Ovary (tissue), 9 donors: ENCODE measurements around the gene ZNF710. TPM values are rescaled to one million over a fixed set of nuclear protein-coding genes. Genes with fewer than 3 reads are reported as not detected.
"Not testable (repeated sequence)": the region's sequence is repeated elsewhere in the genome, so short reads cannot be mapped to it uniquely, and the experiment has no call there.

Experiments
- DNase-seq, 5 donors: peaks; one replicate each; pipeline ENCODE4 v3.0.0-alpha.2; 2019 to 2020
- H3K27ac ChIP-seq, 2 donors: fragments of 200-600 bp; one replicate each; pipeline versions ENCODE4 v1.5.1 to v1.8.0; 2019 to 2022
- H3K27me3 ChIP-seq: fragments of 200-600 bp; one replicate; pipeline ENCODE4 v1.8.0; 2022
- H3K36me3 ChIP-seq: fragments of 200-600 bp; sonication (generic); one replicate; pipeline ENCODE4 v1.5.1; 2019
- H3K4me1 ChIP-seq: one replicate; pipeline ENCODE4 v1.8.1; 2013; ENCODE audit warnings: mild to moderate bottlenecking, moderate library complexity; ENCODE audit not compliant: insufficient read depth
- H3K4me3 ChIP-seq: fragments of 200-600 bp; sonication (generic); one replicate; pipeline ENCODE4 v1.5.1; 2017
- H3K9me3 ChIP-seq, 2 donors: fragments of 200-600 bp in 1 of 2; sonication (generic) in 1 of 2; one replicate each; pipeline versions ENCODE4 v1.5.1 to v1.8.1; 2013 to 2019; ENCODE audit warnings: mild to moderate bottlenecking in 1 of 2, moderate library complexity in 1 of 2
- EP300 ChIP-seq: sonication (generic); formaldehyde crosslinking; IDR thresholded peaks from one replicate; pipeline ENCODE4 v1.6.1; 2017; ENCODE audit warnings: antibody characterized with exemption
- POLR2A ChIP-seq: fragments of 450-650 bp; IDR thresholded peaks from one replicate; pipeline ENCODE4 v1.6.1; 2017; ENCODE audit warnings: antibody characterized with exemption, mild to moderate bottlenecking, moderate library complexity
- WGBS, 3 donors: extraction: QIAGEN DNeasy Blood & Tissue Kit in 1 of 3; methylation state at CpG; one replicate each; pipeline versions ENCODE4 v1.1.5 to v1.1.7; 2013 to 2017; 5-methylcytosine and 5-hydroxymethylcytosine counted together
- intact Hi-C, 4 donors: fragments of 100-400 bp; cut with DNase I; formaldehyde crosslinking; loops; one replicate each; pipeline versions ENCODE4 v1.11.0 to v1.15.1; 2022 to 2023
- polyA plus RNA-seq, 2 donors: library from polyadenylated mRNA; stranded (reverse); fragments of 200-250 nt in 1 of 2; fragments of 350-450 nt in 1 of 2; fragmentation: Illumina TruSeq in 1 of 2; extraction: RNeasy Lipid Tissue Mini Kit (QIAGEN cat#74804) in 1 of 2; gene quantifications; one replicate each; pipeline ENCODE4 v1.2.3, GENCODE V29; 2013 to 2014
- total RNA-seq, 7 donors: library from RNA; depleted of rRNA in 2 of 7; stranded (reverse); fragments of >200 nt in 2 of 7; fragmentation: NEBNext Ultra II Directional in 3 of 7; extraction: Animal tissue kit (Norgen Biotek cat#: 25700) in 3 of 7; gene quantifications; one replicate each; pipeline versions ENCODE4 v1.1.0 to v1.2.4, GENCODE V29; 2016 to 2023
- TF ChIP-seq, protein P1 (sequence below), 3 donors: fragments of 450-650 bp in 2 of 3; fragments of 200-600 bp in 1 of 3; IDR thresholded peaks; one replicate each; pipeline versions ENCODE4 v1.5.1 to v1.8.0; 2016 to 2022; ENCODE audit warnings: antibody characterized with exemption in 3 of 3, mild to moderate bottlenecking in 1 of 3
- donor health status: DM: no; HTN: no; CAD: no; lungs with moderate emphysema.
- donor health status: DM: no; HTN: no; CAD: no.
- donor health status: Bipolar disorder and iron deficiency.
- donor health status: DM: yes; HTN: yes; CAD: no.
- donor health status: DM: no; HTN: no; CAD: no.
- donor health status: DM: yes; HTN: yes; CAD: no.

Gene ZNF710
- total and polyA plus RNA-seq, 9 donors: 6.8 to 19.7 (median 14.4) TPM

DNA sequence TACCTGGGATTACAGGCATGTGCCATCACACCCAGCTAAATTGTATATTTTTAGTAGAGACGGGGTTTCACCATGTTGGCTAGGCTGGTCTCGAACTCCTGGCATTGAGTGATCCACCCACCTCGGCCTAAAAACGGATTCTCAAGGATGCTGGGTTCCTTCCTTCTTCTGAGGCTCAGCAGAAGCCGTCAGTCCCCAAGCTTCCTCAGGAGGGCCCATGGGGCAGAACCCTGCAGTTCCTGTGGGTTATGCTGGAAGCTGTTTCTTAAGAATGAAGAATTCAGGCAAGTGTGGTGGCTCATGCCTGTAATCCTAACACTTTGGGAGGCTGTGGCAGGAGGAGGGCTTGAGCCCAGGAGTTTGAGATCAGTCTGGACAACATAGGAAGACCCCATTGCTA is 29.0 kb upstream of the ZNF710 start:
- WGBS, 3 donors: 86 to 90% (median 88%) methylated on average over 5 of the region's 5 CpGs
- Histone ChIP-seq H3K4me1 (no peaks in the 10 kb centered on the region), H3K36me3 (no peaks in the 10 kb centered on the region), H3K27me3 (no peaks in the 10 kb centered on the region), H3K4me3 (no peak overlapping the region), H3K9me3 (no peaks in the 10 kb centered on the region), H3K27ac (no peak overlapping the region)
- no peak for DNase-seq
- intact Hi-C loops: no loop called here
- TF ChIP-seq, protein P1, sequence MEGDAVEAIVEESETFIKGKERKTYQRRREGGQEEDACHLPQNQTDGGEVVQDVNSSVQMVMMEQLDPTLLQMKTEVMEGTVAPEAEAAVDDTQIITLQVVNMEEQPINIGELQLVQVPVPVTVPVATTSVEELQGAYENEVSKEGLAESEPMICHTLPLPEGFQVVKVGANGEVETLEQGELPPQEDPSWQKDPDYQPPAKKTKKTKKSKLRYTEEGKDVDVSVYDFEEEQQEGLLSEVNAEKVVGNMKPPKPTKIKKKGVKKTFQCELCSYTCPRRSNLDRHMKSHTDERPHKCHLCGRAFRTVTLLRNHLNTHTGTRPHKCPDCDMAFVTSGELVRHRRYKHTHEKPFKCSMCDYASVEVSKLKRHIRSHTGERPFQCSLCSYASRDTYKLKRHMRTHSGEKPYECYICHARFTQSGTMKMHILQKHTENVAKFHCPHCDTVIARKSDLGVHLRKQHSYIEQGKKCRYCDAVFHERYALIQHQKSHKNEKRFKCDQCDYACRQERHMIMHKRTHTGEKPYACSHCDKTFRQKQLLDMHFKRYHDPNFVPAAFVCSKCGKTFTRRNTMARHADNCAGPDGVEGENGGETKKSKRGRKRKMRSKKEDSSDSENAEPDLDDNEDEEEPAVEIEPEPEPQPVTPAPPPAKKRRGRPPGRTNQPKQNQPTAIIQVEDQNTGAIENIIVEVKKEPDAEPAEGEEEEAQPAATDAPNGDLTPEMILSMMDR (IDR thresholded peaks at IDR 0.05): no peak
- TF ChIP-seq POLR2A: no peak
- TF ChIP-seq EP300: no peak

DNA sequence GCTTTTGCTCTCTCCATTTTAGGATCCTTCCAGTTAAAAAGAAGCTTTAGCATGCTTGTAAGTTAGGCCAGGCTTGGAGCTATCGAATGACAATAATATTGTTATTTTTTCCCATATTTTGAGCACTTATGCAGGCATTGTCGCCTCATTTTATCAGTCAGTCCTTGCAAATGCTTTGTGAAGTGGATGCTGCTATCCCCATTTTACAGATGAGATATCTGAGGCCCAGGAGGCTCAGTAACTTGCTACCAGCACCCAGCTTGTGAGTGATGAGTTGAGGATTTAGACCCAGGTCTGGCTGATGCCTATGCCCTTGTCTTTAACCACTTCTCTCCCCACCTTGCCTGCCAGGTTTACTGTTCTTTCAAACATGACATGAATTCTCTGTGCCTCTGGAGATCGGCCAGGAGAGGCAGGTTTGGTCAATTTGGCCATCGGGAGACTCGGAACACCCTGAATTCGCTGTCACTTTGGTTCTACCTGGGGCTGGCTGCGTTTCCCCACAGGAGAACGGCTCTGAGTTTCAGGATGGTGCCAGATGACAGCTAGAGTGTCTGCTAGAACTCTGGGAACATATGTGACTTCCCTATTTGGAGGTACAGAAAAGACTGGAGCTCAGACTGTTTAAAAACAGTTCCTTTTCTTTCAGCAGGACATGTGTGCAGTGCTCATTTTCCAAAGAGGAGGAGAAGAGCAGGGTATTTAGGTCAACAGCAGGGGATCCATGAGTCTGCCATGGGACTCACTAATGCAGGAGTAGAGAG is 25.5 kb upstream of the ZNF710 start:
- no peaks in the 10 kb centered on the region for H3K4me1 ChIP-seq
- no peaks in the 10 kb centered on the region for H3K9me3 ChIP-seq
- no peaks in the 10 kb centered on the region for H3K27me3 ChIP-seq
- intact Hi-C loops: no loop called here
- no peaks in the 10 kb centered on the region for H3K36me3 ChIP-seq
- TF ChIP-seq EP300: no peak
- no peak for TF ChIP-seq POLR2A
- TF ChIP-seq, protein P1 (IDR thresholded peaks at IDR 0.05): no peak
- DNase-seq: no peak
- no peak overlapping the region for H3K4me3 ChIP-seq
- 78 to 86% (median 85%) methylated on average over 8 of the region's 8 CpGs for WGBS, 3 donors
- H3K27ac ChIP-seq: no peak overlapping the region

DNA sequence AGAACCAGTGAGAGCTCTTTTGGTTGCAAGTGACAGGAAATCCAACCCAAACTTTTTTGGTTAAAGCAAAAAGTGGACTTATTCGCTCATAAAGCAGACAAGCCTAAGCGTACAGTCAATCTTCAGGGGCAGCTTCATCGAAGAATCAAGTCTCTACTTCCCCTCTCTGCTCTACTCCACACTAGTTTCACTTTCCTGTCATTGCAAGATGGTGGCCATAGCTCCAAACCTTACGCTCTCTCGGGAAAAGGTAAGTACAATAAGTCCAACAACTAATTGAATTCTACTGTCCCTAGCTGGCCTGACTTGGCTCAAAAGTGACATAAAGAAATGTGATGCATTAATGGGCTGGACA is 24.9 kb upstream of the ZNF710 start:
- Histone ChIP-seq H3K27me3 (no peaks in the 10 kb centered on the region), H3K9me3 (no peaks in the 10 kb centered on the region), H3K36me3 (no peaks in the 10 kb centered on the region), H3K4me3 (no peak overlapping the region), H3K27ac (no peak overlapping the region), H3K4me1 (no peaks in the 10 kb centered on the region)
- DNase-seq: no peak
- no peak for TF ChIP-seq POLR2A
- TF ChIP-seq, protein P1 (IDR thresholded peaks at IDR 0.05): no peak
- no peak for TF ChIP-seq EP300
- intact Hi-C loops: no loop called here
- WGBS, 3 donors: 82 to 94% (median 92%) methylated on average over 5 of the region's 5 CpGs

DNA sequence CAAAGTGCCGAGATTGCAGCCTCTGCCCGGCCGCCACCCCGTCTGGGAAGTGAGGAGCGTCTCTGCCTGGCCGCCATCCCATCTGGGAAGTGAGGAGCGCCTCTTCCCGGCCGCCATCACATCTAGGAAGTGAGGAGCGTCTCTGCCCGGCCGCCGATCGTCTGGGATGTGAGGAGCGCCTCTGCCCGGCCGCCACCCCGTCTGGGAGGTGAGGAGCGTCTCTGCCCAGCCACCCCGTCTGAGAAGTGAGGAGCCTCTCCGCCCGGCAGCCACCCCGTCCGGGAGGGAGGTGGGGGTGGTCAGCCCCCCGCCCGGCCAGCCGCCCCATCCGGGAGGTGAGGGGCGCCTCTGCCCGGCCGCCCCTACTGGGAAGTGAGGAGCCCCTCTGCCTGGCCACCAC is 23.3 kb upstream of the ZNF710 start:
- H3K27ac ChIP-seq, H3K36me3 ChIP-seq, H3K4me1 ChIP-seq, DNase-seq, H3K4me3 ChIP-seq, H3K9me3 ChIP-seq, H3K27me3 ChIP-seq, intact Hi-C loops: not testable (repeated sequence)
- 95 to 96% (median 96%) methylated on average over 23 to 29 of the region's 31 CpGs for WGBS, 3 donors

DNA sequence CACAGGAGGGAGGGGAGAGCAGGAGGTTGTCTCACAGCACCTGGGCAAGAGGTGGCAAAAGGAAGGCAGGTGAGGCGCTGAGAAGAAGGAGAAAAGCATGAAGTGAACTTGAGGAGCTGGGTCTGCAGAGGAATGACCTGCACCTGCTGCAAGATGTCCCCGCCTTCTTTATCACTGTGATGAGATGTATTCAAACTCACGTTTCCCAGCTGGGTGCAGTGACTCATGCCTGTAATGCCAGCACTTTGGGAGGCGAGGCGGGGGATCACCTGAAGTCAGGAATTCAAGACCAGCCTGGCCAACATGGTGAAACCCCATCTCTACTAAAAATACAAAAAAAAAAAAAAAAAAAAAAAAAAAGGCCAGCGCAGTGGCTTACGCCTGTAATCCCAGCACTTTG is 22.2 kb upstream of the ZNF710 start:
- Histone ChIP-seq H3K4me3 (no peak overlapping the region), H3K27me3 (no peaks in the 10 kb centered on the region), H3K4me1 (no peaks in the 10 kb centered on the region), H3K9me3 (no peaks in the 10 kb centered on the region), H3K36me3 (no peaks in the 10 kb centered on the region), H3K27ac (no peak overlapping the region)
- TF ChIP-seq POLR2A (no peak), EP300 (no peak)
- TF ChIP-seq, protein P1 (IDR thresholded peaks at IDR 0.05): no peak
- intact Hi-C loops: no loop called here
- WGBS, 3 donors: 87 to 93% (median 89%) methylated on average over 7 of the region's 7 CpGs
- DNase-seq: no peak
